Uterus (tissue), 4 donors: ENCODE results near the gene ALDH3B1. TPM values are rescaled to one million over a fixed set of nuclear protein-coding genes. Genes with fewer than 3 reads are reported as not detected.
A peak's percentile ranks its signal among the peaks of the same experiment; 100 is the strongest.

Experiments used
- DNase-seq, 2 donors: peaks; one replicate each; pipeline ENCODE4 v3.0.0-alpha.2; 2019 to 2020
- H3K27ac ChIP-seq, 2 donors: fragments of 200-600 bp; sonication (generic); 1 replicate in 1 of 2; 2 replicates in 1 of 2; pipeline ENCODE4 v1.5.1; 2016 to 2018
- H3K27me3 ChIP-seq, 2 donors: fragments of 200-600 bp; sonication (generic); one replicate each; pipeline ENCODE4 v1.5.1; 2018 to 2019; ENCODE audit warnings: control low read depth in 1 of 2
- H3K36me3 ChIP-seq, 2 donors: fragments of 200-600 bp; sonication (generic); one replicate each; pipeline ENCODE4 v1.5.1; 2019; ENCODE audit warnings: control low read depth in 1 of 2
- H3K4me1 ChIP-seq, 2 donors: fragments of 200-600 bp; sonication (generic); one replicate each; pipeline ENCODE4 v1.5.1; 2018 to 2019; ENCODE audit warnings: control low read depth in 1 of 2
- H3K4me3 ChIP-seq, 2 donors: fragments of 200-600 bp; sonication (generic); 1 replicate in 1 of 2; 2 replicates in 1 of 2; pipeline ENCODE4 v1.5.1; 2018 to 2019; ENCODE audit warnings: mild to moderate bottlenecking in 1 of 2
- H3K9me3 ChIP-seq, 2 donors: fragments of 200-600 bp; sonication (generic); one replicate each; pipeline ENCODE4 v1.5.1; 2019; ENCODE audit warnings: control low read depth in 1 of 2
- CTCF ChIP-seq, 4 experiments: fragments of 200-600 bp in 2 of 4; fragments of 450-650 bp in 2 of 4; sonication (generic) in 2 of 4; IDR thresholded peaks; one replicate each; pipeline ENCODE4 v1.5.1; 2016 to 2019; ENCODE audit warnings: antibody characterized with exemption in 4 of 4, mild to moderate bottlenecking in 2 of 4, moderate library complexity in 1 of 4
- POLR2A ChIP-seq, 2 donors: fragments of 450-650 bp; IDR thresholded peaks; one replicate each; pipeline ENCODE4 v1.6.1; 2016; ENCODE audit warnings: antibody characterized with exemption in 2 of 2, mild to moderate bottlenecking in 1 of 2, moderate library complexity in 1 of 2
- intact Hi-C: fragments of 100-400 bp; cut with DNase I; formaldehyde crosslinking; loops from one replicate; pipeline ENCODE4 v1.15.1; 2023; ENCODE audit warnings: low total_unique reads
- total RNA-seq, 4 donors: library from RNA; depleted of rRNA in 3 of 4; stranded (reverse); fragments of >200 nt in 3 of 4; gene quantifications; one replicate each; pipeline versions ENCODE4 v1.1.0 to v1.2.4, GENCODE V29; 2014 to 2023
- donor health status: DM: yes; HTN: yes; CAD: no.

ALDH3B1 gene
- total RNA-seq, 4 donors from 2014 or later = 2.3 to 5.7 (median 4.0) TPM

- TF ChIP-seq CTCF (IDR thresholded peaks at IDR 0.05) (no peak), POLR2A (IDR thresholded peaks at IDR 0.05) (no peak)
- no peaks in the 10 kb centered on the region for H3K9me3 ChIP-seq
- H3K4me3 ChIP-seq = no peak overlapping the region
- H3K4me1 ChIP-seq = no peaks in the 10 kb centered on the region
- H3K27me3 ChIP-seq = no peaks in the 10 kb centered on the region
- intact Hi-C loops = no loop called here
- no peaks in the 10 kb centered on the region for H3K36me3 ChIP-seq
- H3K27ac ChIP-seq = no peak overlapping the region
- no peak for DNase-seq
Measured at GRCh38 chr11:68004551-68005335, 5.4 kb upstream of the ALDH3B1 start.

GRCh38 chr11:68006606-68007166, 3.4 kb upstream of the ALDH3B1 start:
- H3K27me3 ChIP-seq = no peaks in the 10 kb centered on the region
- H3K27ac ChIP-seq = no peak overlapping the region
- intact Hi-C loops = no loop called here
- H3K4me1 ChIP-seq = no peaks in the 10 kb centered on the region
- H3K9me3 ChIP-seq = no peaks in the 10 kb centered on the region
- H3K36me3 ChIP-seq = no peaks in the 10 kb centered on the region
- TF ChIP-seq CTCF (IDR thresholded peaks at IDR 0.05) (no peak), POLR2A (IDR thresholded peaks at IDR 0.05) (no peak)
- DNase-seq = no peak
- no peak overlapping the region for H3K4me3 ChIP-seq

GRCh38 chr11:68007498-68008380, 2.4 kb upstream of the ALDH3B1 start:
- no peak for TF ChIP-seq CTCF (IDR thresholded peaks at IDR 0.05)
- no peak for TF ChIP-seq POLR2A (IDR thresholded peaks at IDR 0.05)
- intact Hi-C loops = no loop called here
- Histone ChIP-seq H3K4me3 (no peak overlapping the region), H3K27ac (no peak overlapping the region), H3K27me3 (no peaks in the 10 kb centered on the region), H3K9me3 (no peaks in the 10 kb centered on the region), H3K36me3 (no peaks in the 10 kb centered on the region), H3K4me1 (no peaks in the 10 kb centered on the region)
- DNase-seq = no peak

- Histone ChIP-seq H3K27me3 (no peaks in the 10 kb centered on the region), H3K36me3 (no peaks in the 10 kb centered on the region), H3K4me1 (no peaks in the 10 kb centered on the region), H3K4me3 (no peak overlapping the region), H3K9me3 (no peaks in the 10 kb centered on the region), H3K27ac (peak overlapping the region in 1 of 2 donors; percentile 70)
- DNase-seq = no peak
- TF ChIP-seq CTCF (IDR thresholded peaks at IDR 0.05) (no peak), POLR2A (IDR thresholded peaks at IDR 0.05) (no peak)
- intact Hi-C loops = no loop called here
Measured at GRCh38 chr11:68008381-68009337, 1.5 kb upstream of the ALDH3B1 start.
